ENCODE measurements around the gene TRIM9. TPM values are rescaled to one million over a fixed set of nuclear protein-coding genes. Genes with fewer than 3 reads are reported as not detected.

TRIM9 gene
- total RNA-seq, 1 donor from 2014 or later: 2.2 TPM

DNA sequence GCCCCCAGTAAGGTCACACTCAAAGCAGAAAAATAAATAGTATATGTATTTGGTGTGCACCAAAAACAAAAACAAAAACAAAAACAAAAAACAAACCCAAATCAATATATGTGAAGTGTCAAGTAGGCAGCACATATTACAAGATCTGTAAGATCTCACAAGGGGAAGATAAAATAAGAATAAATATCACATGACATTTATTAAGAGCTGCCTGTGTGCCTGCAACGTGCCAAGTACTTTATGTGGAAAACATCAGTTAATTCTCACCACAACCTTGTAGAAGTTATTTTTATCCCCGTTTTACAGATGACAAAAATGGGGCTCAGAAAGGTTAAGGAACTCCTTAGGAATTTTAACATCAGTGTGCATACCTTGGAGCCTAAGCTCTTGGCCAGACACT is 26.6 kb downstream of the TRIM9 start:
- TF ChIP-seq POLR2A (IDR thresholded peaks at IDR 0.05): no peak
- TF ChIP-seq CTCF (IDR thresholded peaks at IDR 0.05): no peak
- peak in 1 of 2 donors; percentile 11 for TF ChIP-seq POLR2AphosphoS5 (IDR thresholded peaks at IDR 0.05; ENCODE audit: insufficient read depth in 1 of 2, low read depth in 1 of 2)

DNA sequence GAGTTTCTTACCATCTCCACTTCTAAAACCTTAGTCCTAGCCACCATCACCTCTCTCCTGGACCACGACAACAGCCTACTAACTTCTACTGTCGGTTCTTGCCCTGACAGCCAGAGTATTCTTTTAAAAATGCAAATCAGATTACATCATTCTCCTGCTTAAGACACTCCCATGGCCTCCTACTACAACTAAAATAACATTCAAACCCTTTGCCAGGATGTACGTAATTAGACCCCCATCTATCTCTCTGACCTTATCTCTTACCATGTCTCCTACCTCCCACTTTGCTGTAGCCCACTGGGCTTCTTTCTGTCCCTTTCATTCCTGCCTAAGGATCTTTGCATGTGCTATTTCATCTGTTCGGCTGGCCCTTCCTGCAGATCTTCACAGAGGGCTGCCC is 27.6 kb downstream of the TRIM9 start:
- intact Hi-C loops (cut with DNase I): no loop called here
- Histone ChIP-seq H3K27ac (no peak overlapping the region), H3K36me3 (no peaks in the 10 kb centered on the region)

More for the DNA sequence above, 26.6 kb downstream of the TRIM9 start:
- no peaks in the 10 kb centered on the region for H3K4me1 ChIP-seq
- DNase-seq (ENCODE audit: extremely low spot score in 2 of 2): no peak
- no peaks in the 10 kb centered on the region for H3K9me3 ChIP-seq
- H3K27me3 ChIP-seq: no peaks in the 10 kb centered on the region
- intact Hi-C loops (cut with DNase I): no loop called here
- no peak overlapping the region for H3K4me3 ChIP-seq
- H3K27ac ChIP-seq: no peak overlapping the region
- no peaks in the 10 kb centered on the region for H3K36me3 ChIP-seq

GRCh38 chr14:51066576-51066975 is 28.3 kb downstream of the TRIM9 start:
- Histone ChIP-seq H3K4me3 (no peak overlapping the region), H3K27ac (no peak overlapping the region), H3K4me1 (no peaks in the 10 kb centered on the region), H3K36me3 (no peaks in the 10 kb centered on the region), H3K27me3 (no peaks in the 10 kb centered on the region), H3K9me3 (no peaks in the 10 kb centered on the region)
- TF ChIP-seq POLR2AphosphoS5 (IDR thresholded peaks at IDR 0.05; ENCODE audit: insufficient read depth in 1 of 2, low read depth in 1 of 2) (no peak), CTCF (IDR thresholded peaks at IDR 0.05) (no peak), POLR2A (IDR thresholded peaks at IDR 0.05) (no peak)
- no peak for DNase-seq (ENCODE audit: extremely low spot score in 2 of 2)
- intact Hi-C loops (cut with DNase I): no loop called here

More for the DNA sequence above, 27.6 kb downstream of the TRIM9 start:
- Histone ChIP-seq H3K4me1 (no peaks in the 10 kb centered on the region), H3K4me3 (no peak overlapping the region), H3K27me3 (no peaks in the 10 kb centered on the region), H3K9me3 (no peaks in the 10 kb centered on the region)
- DNase-seq (ENCODE audit: extremely low spot score in 2 of 2): no peak
- no peak for TF ChIP-seq CTCF (IDR thresholded peaks at IDR 0.05)
- TF ChIP-seq POLR2A (IDR thresholded peaks at IDR 0.05): no peak
- no peak for TF ChIP-seq POLR2AphosphoS5 (IDR thresholded peaks at IDR 0.05; ENCODE audit: insufficient read depth in 1 of 2, low read depth in 1 of 2)

DNA sequence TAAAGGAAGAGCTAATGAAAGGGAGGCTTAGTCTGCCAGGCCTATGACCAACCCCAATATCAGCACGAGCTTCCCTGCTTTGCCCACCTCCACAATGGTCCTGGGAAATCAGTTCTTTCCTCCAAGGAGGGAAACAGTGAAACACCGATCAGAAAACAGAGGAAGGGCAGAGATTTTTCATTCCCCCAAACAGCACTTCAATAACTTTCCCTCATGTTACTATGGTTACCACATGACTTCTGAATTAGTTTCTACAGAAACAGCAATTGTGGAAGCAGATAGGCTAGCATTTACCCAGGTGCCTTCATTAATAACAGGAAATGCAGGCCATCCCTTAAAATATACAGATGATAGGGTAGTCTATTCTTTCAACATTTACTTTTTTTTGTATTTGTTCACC is 35.9 kb downstream of the TRIM9 start:
- Histone ChIP-seq H3K4me3 (no peak overlapping the region), H3K27ac (no peak overlapping the region), H3K4me1 (no peaks in the 10 kb centered on the region), H3K36me3 (no peaks in the 10 kb centered on the region), H3K9me3 (no peaks in the 10 kb centered on the region), H3K27me3 (no peaks in the 10 kb centered on the region)
- intact Hi-C loops (cut with DNase I): no loop called here
- TF ChIP-seq POLR2A (IDR thresholded peaks at IDR 0.05) (no peak), CTCF (IDR thresholded peaks at IDR 0.05) (no peak), POLR2AphosphoS5 (IDR thresholded peaks at IDR 0.05; ENCODE audit: insufficient read depth in 1 of 2, low read depth in 1 of 2) (no peak)
- DNase-seq (ENCODE audit: extremely low spot score in 2 of 2): no peak

- Histone ChIP-seq H3K4me3 (no peak overlapping the region), H3K27me3 (no peaks in the 10 kb centered on the region), H3K36me3 (no peaks in the 10 kb centered on the region), H3K27ac (no peak overlapping the region), H3K9me3 (no peaks in the 10 kb centered on the region), H3K4me1 (no peaks in the 10 kb centered on the region)
- TF ChIP-seq POLR2A (IDR thresholded peaks at IDR 0.05) (no peak), CTCF (IDR thresholded peaks at IDR 0.05) (no peak), POLR2AphosphoS5 (IDR thresholded peaks at IDR 0.05; ENCODE audit: insufficient read depth in 1 of 2, low read depth in 1 of 2) (no peak)
- DNase-seq (ENCODE audit: extremely low spot score in 2 of 2): no peak
- intact Hi-C loops (cut with DNase I): no loop called here
Observed at GRCh38 chr14:51058382-51058781, 36.5 kb downstream of the TRIM9 start.

Data from vagina (tissue), 2 donors.